Naive thymus-derived CD8-positive, alpha-beta T cell (primary cell): ENCODE results near the gene IREB2. TPM values are rescaled to one million over a fixed set of nuclear protein-coding genes. Genes with fewer than 3 reads are reported as not detected.
A peak's percentile ranks its signal among the peaks of the same experiment; 100 is the strongest.
"Not testable (repeated sequence)": the region's sequence is repeated elsewhere in the genome, so short reads cannot be mapped to it uniquely, and the experiment has no call there.

Source experiments
- ATAC-seq, 2 donors: fragments of 150-1000 bp; cut with Tn5 transposase in 1 of 2; sonication (Bioruptor Pico), chemical (Tn5 transposase) in 1 of 2; 1 replicate in 1 of 2; 2 replicates in 1 of 2; pipeline ENCODE4 v1.10.0; 2021; ENCODE audit warnings: mild to moderate bottlenecking in 2 of 2, moderate library complexity in 2 of 2
- POLR2A ChIA-PET: fragments of 350-600 bp; sonication (Branson Sonifier 250); formaldehyde crosslinking; loops from one replicate; lab custom pipeline; 2021; ENCODE audit warnings: antibody characterized with exemption; lab: Charles Lee
- DNase-seq, 10 donors: peaks; one replicate each; pipeline versions ENCODE4 v3.0.0 to v3.0.0-alpha.2; 2020 to 2022
- H3K27ac Mint-ChIP-seq, 10 donors: one replicate each; pipeline ENCODE4 v1.8.0; 2020 to 2022; ENCODE audit warnings: mild to moderate bottlenecking in 10 of 10, mixed read lengths in 10 of 10, moderate library complexity in 4 of 10, inconsistent platforms in 1 of 10
- H3K27me3 Mint-ChIP-seq, 5 donors: one replicate each; pipeline ENCODE4 v1.8.0; 2021 to 2022; ENCODE audit warnings: mixed read lengths in 5 of 5
- H3K36me3 Mint-ChIP-seq, 3 donors: one replicate each; pipeline ENCODE4 v1.8.0; 2020 to 2022; ENCODE audit warnings: mixed read lengths in 3 of 3, mild to moderate bottlenecking in 2 of 3, inconsistent platforms in 1 of 3
- H3K4me1 Mint-ChIP-seq, 4 donors: one replicate each; pipeline ENCODE4 v1.8.0; 2021 to 2022; ENCODE audit warnings: mixed read lengths in 4 of 4
- H3K4me3 Mint-ChIP-seq, 10 donors: one replicate each; pipeline ENCODE4 v1.8.0; 2020 to 2022; ENCODE audit warnings: mild to moderate bottlenecking in 10 of 10, mixed read lengths in 10 of 10, moderate library complexity in 6 of 10, inconsistent platforms in 1 of 10
- H3K9me3 Mint-ChIP-seq, 9 donors: one replicate each; pipeline ENCODE4 v1.8.0; 2020 to 2022; ENCODE audit warnings: mixed read lengths in 9 of 9, mild to moderate bottlenecking in 3 of 9, inconsistent platforms in 1 of 9, moderate library complexity in 1 of 9
- polyA plus RNA-seq, 3 donors: library from polyadenylated mRNA; unstranded; fragments of 300-500 nt; fragmentation: Illumina TruSeq; gene quantifications; one replicate each; pipeline ENCODE4 v1.2.3, GENCODE V29; 2021
- total RNA-seq, 8 experiments: library from RNA in 2 of 8; stranded (reverse) in 2 of 8; gene quantifications; one replicate each; pipeline ENCODE4 v1.2.3 and lab custom pipeline; 2021 to 2026

Gene IREB2
- total and polyA plus RNA-seq, 5 experiments from 2014 or later: 15.7 to 77.4 (median 23.1) TPM

GRCh38 chr15:78396186-78396814 lies 41.7 kb upstream of the IREB2 start:
- Mint-ChIP-seq H3K4me3 (no peak overlapping the region), H3K9me3 (no peaks in the 10 kb centered on the region), H3K27ac (no peak overlapping the region), H3K27me3 (peaks cover 0 to 7% (median 0%) of the 10 kb centered on the region in 5 donors), H3K36me3 (no peaks in the 10 kb centered on the region), H3K4me1 (no peaks in the 10 kb centered on the region)
- POLR2A ChIA-PET: no interaction called here
- no peak for DNase-seq
- no peak for ATAC-seq

- POLR2A ChIA-PET: no interaction called here
- Mint-ChIP-seq H3K9me3 (no peaks in the 10 kb centered on the region), H3K4me1 (no peaks in the 10 kb centered on the region), H3K36me3 (no peaks in the 10 kb centered on the region), H3K27ac (no peak overlapping the region), H3K4me3 (no peak overlapping the region), H3K27me3 (peaks cover 0 to 7% (median 0%) of the 10 kb centered on the region in 5 donors)
- ATAC-seq (no peak), DNase-seq (no peak)
Measured at GRCh38 chr15:78396976-78397375, 41.0 kb upstream of the IREB2 start.

GRCh38 chr15:78397382-78397781 lies 40.6 kb upstream of the IREB2 start:
- POLR2A ChIA-PET: no interaction called here
- no peak for ATAC-seq
- Mint-ChIP-seq H3K4me1 (no peaks in the 10 kb centered on the region), H3K9me3 (no peaks in the 10 kb centered on the region), H3K27ac (no peak overlapping the region), H3K4me3 (no peak overlapping the region), H3K36me3 (no peaks in the 10 kb centered on the region), H3K27me3 (peaks cover 0 to 7% (median 0%) of the 10 kb centered on the region in 5 donors)
- no peak for DNase-seq

- no peak overlapping the region for H3K27ac Mint-ChIP-seq
- DNase-seq (no peak), ATAC-seq (no peak)
Measured at GRCh38 chr15:78398076-78398825, 39.8 kb upstream of the IREB2 start.

GRCh38 chr15:78399091-78399490 lies 38.9 kb upstream of the IREB2 start:
- ATAC-seq (no peak), DNase-seq (no peak)
- POLR2A ChIA-PET: no interaction called here
- Mint-ChIP-seq H3K4me3 (no peak overlapping the region), H3K36me3 (no peaks in the 10 kb centered on the region), H3K27me3 (peaks cover 0 to 5% (median 2%) of the 10 kb centered on the region in 5 donors), H3K9me3 (no peaks in the 10 kb centered on the region), H3K27ac (no peak overlapping the region), H3K4me1 (no peaks in the 10 kb centered on the region)

More at GRCh38 chr15:78398076-78398825, 39.8 kb upstream of the IREB2 start:
- H3K4me1 Mint-ChIP-seq: no peaks in the 10 kb centered on the region
- no peaks in the 10 kb centered on the region for H3K9me3 Mint-ChIP-seq
- no peaks in the 10 kb centered on the region for H3K36me3 Mint-ChIP-seq
- no peak overlapping the region for H3K4me3 Mint-ChIP-seq
- POLR2A ChIA-PET: no interaction called here
- peaks cover 0 to 4% (median 0%) of the 10 kb centered on the region in 5 donors for H3K27me3 Mint-ChIP-seq

- H3K4me3 Mint-ChIP-seq: no peak overlapping the region
- no peaks in the 10 kb centered on the region for H3K36me3 Mint-ChIP-seq
- DNase-seq (no peak), ATAC-seq (no peak)
- H3K27ac Mint-ChIP-seq: no peak overlapping the region
- H3K4me1 Mint-ChIP-seq: no peaks in the 10 kb centered on the region
- no peaks in the 10 kb centered on the region for H3K9me3 Mint-ChIP-seq
- POLR2A ChIA-PET: interaction anchor here (0.6 kb wide), 1 partner anchor 14 kb away, joined by 3 read pairs; no protein-coding TSS in a partner anchor
- peaks cover 0 to 10% (median 2%) of the 10 kb centered on the region in 5 donors for H3K27me3 Mint-ChIP-seq
Measured at GRCh38 chr15:78402061-78402610, 35.9 kb upstream of the IREB2 start.

GRCh38 chr15:78404125-78404524 lies 33.9 kb upstream of the IREB2 start:
- Mint-ChIP-seq H3K4me3 (no peak overlapping the region), H3K9me3 (no peaks in the 10 kb centered on the region), H3K4me1 (no peaks in the 10 kb centered on the region), H3K27ac (no peak overlapping the region), H3K36me3 (no peaks in the 10 kb centered on the region), H3K27me3 (peaks cover 0 to 10% (median 2%) of the 10 kb centered on the region in 5 donors)
- DNase-seq (no peak), ATAC-seq (no peak)
- POLR2A ChIA-PET: no interaction called here

GRCh38 chr15:78404796-78405195 lies 33.2 kb upstream of the IREB2 start:
- H3K27ac Mint-ChIP-seq, H3K27me3 Mint-ChIP-seq, ATAC-seq, H3K4me3 Mint-ChIP-seq, DNase-seq, H3K36me3 Mint-ChIP-seq, H3K9me3 Mint-ChIP-seq, H3K4me1 Mint-ChIP-seq, POLR2A ChIA-PET: not testable (repeated sequence)

GRCh38 chr15:78405336-78405924 lies 32.6 kb upstream of the IREB2 start:
- no peak for DNase-seq
- no peaks in the 10 kb centered on the region for H3K4me1 Mint-ChIP-seq
- no peaks in the 10 kb centered on the region for H3K9me3 Mint-ChIP-seq
- no peak for ATAC-seq
- H3K27me3 Mint-ChIP-seq: peaks cover 0 to 10% (median 2%) of the 10 kb centered on the region in 5 donors
- POLR2A ChIA-PET: no interaction called here
- H3K4me3 Mint-ChIP-seq: no peak overlapping the region
- no peak overlapping the region for H3K27ac Mint-ChIP-seq
- no peaks in the 10 kb centered on the region for H3K36me3 Mint-ChIP-seq

- POLR2A ChIA-PET: no interaction called here
- Mint-ChIP-seq H3K4me3 (no peak overlapping the region), H3K4me1 (no peaks in the 10 kb centered on the region), H3K9me3 (no peaks in the 10 kb centered on the region), H3K36me3 (no peaks in the 10 kb centered on the region), H3K27me3 (peaks cover 0 to 11% (median 0%) of the 10 kb centered on the region in 5 donors), H3K27ac (no peak overlapping the region)
- ATAC-seq (no peak), DNase-seq (no peak)
Measured at GRCh38 chr15:78406016-78406585, 31.9 kb upstream of the IREB2 start.

GRCh38 chr15:78407608-78408354 lies 30.2 kb upstream of the IREB2 start:
- DNase-seq (no peak), ATAC-seq (no peak)
- Mint-ChIP-seq H3K9me3 (no peaks in the 10 kb centered on the region), H3K4me1 (no peaks in the 10 kb centered on the region), H3K27me3 (peaks cover 0 to 11% (median 0%) of the 10 kb centered on the region in 5 donors), H3K27ac (peak overlapping the region in 1 of 10 donors; percentile 41), H3K36me3 (no peaks in the 10 kb centered on the region), H3K4me3 (no peak overlapping the region)
- POLR2A ChIA-PET: no interaction called here

- DNase-seq: no peak
- Mint-ChIP-seq H3K27me3 (peaks cover 0 to 11% (median 0%) of the 10 kb centered on the region in 5 donors), H3K9me3 (no peaks in the 10 kb centered on the region), H3K4me1 (no peaks in the 10 kb centered on the region), H3K36me3 (no peaks in the 10 kb centered on the region), H3K4me3 (no peak overlapping the region), H3K27ac (no peak overlapping the region)
- POLR2A ChIA-PET: no interaction called here
- ATAC-seq: no peak
Measured at GRCh38 chr15:78408355-78408640, 29.7 kb upstream of the IREB2 start.
